Body of pancreas (tissue), 4 donors: ENCODE data around the gene MAGOH. TPM values are rescaled to one million over a fixed set of nuclear protein-coding genes. Genes with fewer than 3 reads are reported as not detected.

Experiments used
- ATAC-seq: fragments of 150-250 bp; one replicate; pipeline ENCODE4 v1.9.1; 2016
- DNase-seq, 4 donors: peaks; one replicate each; pipeline ENCODE4 v3.0.0-alpha.2; 2019
- H3K27ac ChIP-seq, 4 donors: fragments of 200-600 bp; sonication (generic); 1 replicate in 3 of 4; 2 replicates in 1 of 4; pipeline versions ENCODE4 v1.5.1 to v1.6.1; 2016 to 2019; ENCODE audit warnings: mild to moderate bottlenecking in 1 of 4, mixed read lengths in 1 of 4, moderate library complexity in 1 of 4
- H3K27me3 ChIP-seq, 2 donors: fragments of 200-600 bp; sonication (generic); one replicate each; pipeline ENCODE4 v1.6.0; 2016; ENCODE audit warnings: mild to moderate bottlenecking in 1 of 2
- H3K36me3 ChIP-seq, 2 donors: fragments of 200-600 bp; sonication (generic); replicated peaks in 1 of 2; 2 replicates each; pipeline ENCODE4 v1.5.1; 2016; ENCODE audit warnings: low read depth in 2 of 2; ENCODE audit not compliant: insufficient read depth in 1 of 2
- H3K4me1 ChIP-seq: fragments of 200-600 bp; sonication (generic); one replicate; pipeline ENCODE4 v1.6.0; 2016
- H3K4me3 ChIP-seq, 2 donors: fragments of 200-600 bp; sonication (generic); 1 replicate in 1 of 2; 2 replicates in 1 of 2; pipeline ENCODE4 v1.5.1; 2016 to 2019
- H3K9me3 ChIP-seq, 3 donors: fragments of 200-600 bp; sonication (generic); 1 replicate in 2 of 3; 2 replicates in 1 of 3; pipeline ENCODE4 v1.5.1; 2016
- CTCF ChIP-seq, 7 experiments: fragments of 450-650 bp in 4 of 7; fragments of 200-600 bp in 3 of 7; sonication (generic) in 3 of 7; IDR thresholded peaks; one replicate each; pipeline ENCODE4 v1.5.1; 2016 to 2019; ENCODE audit warnings: antibody characterized with exemption in 7 of 7
- POLR2A ChIP-seq, 3 donors: fragments of 450-650 bp; IDR thresholded peaks; one replicate each; pipeline ENCODE4 v1.6.1; 2016; ENCODE audit warnings: antibody characterized with exemption in 3 of 3, mild to moderate bottlenecking in 2 of 3
- WGBS, 2 donors: methylation state at CpG; one replicate each; pipeline ENCODE4 v1.1.5; 2017; 5-methylcytosine and 5-hydroxymethylcytosine counted together
- intact Hi-C: fragments of 100-400 bp; cut with DNase I; formaldehyde crosslinking; loops from one replicate; pipeline ENCODE4 v1.15.1; 2023
- total RNA-seq, 2 donors: library from RNA; depleted of rRNA; stranded (reverse); fragments of >200 nt; gene quantifications; one replicate each; pipeline ENCODE4 v1.1.0, GENCODE V29; 2016

The MAGOH gene
- total RNA-seq, 2 donors from 2014 or later: 9.6 to 15.2 TPM

- WGBS, 2 donors: 14 to 16% methylated on average over 8 of the region's 8 CpGs
- no peaks in the 10 kb centered on the region for H3K9me3 ChIP-seq
- intact Hi-C loops: no loop called here
- ATAC-seq: peak; percentile 70
- no peak overlapping the region for H3K4me3 ChIP-seq
- H3K27ac ChIP-seq: no peak overlapping the region
- no peaks in the 10 kb centered on the region for H3K27me3 ChIP-seq
- TF ChIP-seq POLR2A (IDR thresholded peaks at IDR 0.05) (no peak), CTCF (IDR thresholded peaks at IDR 0.05) (peak; percentile 77 to 91 (median 85))
- DNase-seq: peak; percentile 50 to 76 (median 60)
- no peaks in the 10 kb centered on the region for H3K36me3 ChIP-seq
- no peaks in the 10 kb centered on the region for H3K4me1 ChIP-seq
Observed at GRCh38 chr1:53278298-53278725, 40.0 kb upstream of the MAGOH start.

GRCh38 chr1:53277326-53277725 is 39.0 kb upstream of the MAGOH start:
- Histone ChIP-seq H3K27ac (no peak overlapping the region), H3K9me3 (no peaks in the 10 kb centered on the region), H3K36me3 (no peaks in the 10 kb centered on the region), H3K27me3 (no peaks in the 10 kb centered on the region), H3K4me1 (no peaks in the 10 kb centered on the region), H3K4me3 (no peak overlapping the region)
- 87 to 92% methylated on average over 4 to 5 of the region's 5 CpGs for WGBS, 2 donors
- TF ChIP-seq POLR2A (IDR thresholded peaks at IDR 0.05) (no peak), CTCF (IDR thresholded peaks at IDR 0.05) (no peak)
- ATAC-seq (no peak), DNase-seq (no peak)
- intact Hi-C loops: loop anchor here (2.0 kb wide), 1 partner anchor 117 kb away; no protein-coding TSS in a partner anchor

GRCh38 chr1:53276902-53277281 is 38.6 kb upstream of the MAGOH start:
- Histone ChIP-seq H3K9me3 (no peaks in the 10 kb centered on the region), H3K27ac (no peak overlapping the region), H3K4me1 (no peaks in the 10 kb centered on the region), H3K4me3 (no peak overlapping the region), H3K36me3 (no peaks in the 10 kb centered on the region), H3K27me3 (no peaks in the 10 kb centered on the region)
- WGBS, 2 donors: 63 to 89% methylated on average over 14 to 43 of the region's 46 CpGs
- DNase-seq (no peak), ATAC-seq (no peak)
- intact Hi-C loops: loop anchor here (2.0 kb wide), 1 partner anchor 118 kb away; no protein-coding TSS in a partner anchor
- TF ChIP-seq POLR2A (IDR thresholded peaks at IDR 0.05) (no peak), CTCF (IDR thresholded peaks at IDR 0.05) (no peak)

GRCh38 chr1:53276153-53276901 is 38.0 kb upstream of the MAGOH start:
- DNase-seq: no peak
- Histone ChIP-seq H3K27ac (no peak overlapping the region), H3K4me3 (no peak overlapping the region), H3K9me3 (no peaks in the 10 kb centered on the region), H3K36me3 (no peaks in the 10 kb centered on the region), H3K4me1 (no peaks in the 10 kb centered on the region), H3K27me3 (no peaks in the 10 kb centered on the region)
- no peak for ATAC-seq
- intact Hi-C loops: loop anchor here (2.0 kb wide), 1 partner anchor 118 kb away; no protein-coding TSS in a partner anchor
- WGBS, 2 donors: 44 to 94% methylated on average over 39 to 42 of the region's 48 CpGs
- TF ChIP-seq CTCF (IDR thresholded peaks at IDR 0.05) (no peak), POLR2A (IDR thresholded peaks at IDR 0.05) (no peak)

GRCh38 chr1:53275566-53275965 is 37.2 kb upstream of the MAGOH start:
- Histone ChIP-seq H3K4me3 (no peak overlapping the region), H3K9me3 (no peaks in the 10 kb centered on the region), H3K27me3 (no peaks in the 10 kb centered on the region), H3K27ac (no peak overlapping the region), H3K36me3 (no peaks in the 10 kb centered on the region), H3K4me1 (no peaks in the 10 kb centered on the region)
- no peak for ATAC-seq
- TF ChIP-seq POLR2A (IDR thresholded peaks at IDR 0.05) (no peak), CTCF (IDR thresholded peaks at IDR 0.05) (no peak)
- DNase-seq: no peak
- intact Hi-C loops: no loop called here
- WGBS, 2 donors: 88 to 92% methylated on average over 3 of the region's 3 CpGs
